ENCODE measurements around the gene CASS4.

GRCh38 chr20:56371977-56372376, 40.1 kb upstream of the CASS4 start:
- TF ChIP-seq POLR2A (IDR thresholded peaks at IDR 0.05) (no peak), CTCF (IDR thresholded peaks at IDR 0.05) (no peak)
